K562 (cell line): ENCODE results near the gene BEST3.

Experiments used
- ADNP ChIP-seq: fragments of 200-800 bp; sonication (Bioruptor generic); IDR thresholded peaks from 2 replicates; pipeline ENCODE4 v1.6.1; 2016; ENCODE audit warnings: missing genetic modification characterization, missing compliant biosample characterization
- ARNT ChIP-seq, 2 experiments: fragments of 450-650 bp; IDR thresholded peaks; 2 replicates each; pipeline ENCODE4 v1.6.1; 2016; ENCODE audit warnings: mild to moderate bottlenecking in 1 of 2
- CTCF ChIP-seq, 3 experiments: IDR thresholded peaks in 2 of 3; conservative IDR thresholded peaks in 1 of 3; 2 replicates each; pipeline ENCODE4 v1.5.1; 2011 to 2012; ENCODE audit warnings: low read length in 3 of 3, mild to moderate bottlenecking in 3 of 3, control low read depth in 2 of 3, improper control_type of control experiment in 1 of 3, inconsistent platforms in 1 of 3, low read depth in 1 of 3, mixed read lengths in 1 of 3, moderate library complexity in 1 of 3; ENCODE audit not compliant: insufficient read depth in 2 of 3
- EZH2 ChIP-seq: IDR thresholded peaks from 2 replicates; pipeline ENCODE4 v1.6.1; 2012; ENCODE audit warnings: low read depth, mild to moderate bottlenecking, inconsistent platforms, low read length, borderline replicate concordance
- NR2F6 ChIP-seq: fragments of 450-650 bp; formaldehyde crosslinking; IDR thresholded peaks from 2 replicates; pipeline ENCODE4 v1.4.0; 2020; ENCODE audit warnings: mild to moderate bottlenecking
- PATZ1 ChIP-seq: fragments of 250-450 bp; sonication (Bioruptor Pico); IDR thresholded peaks from 2 replicates; pipeline ENCODE4 v1.5.0; 2020; ENCODE audit warnings: mild to moderate bottlenecking, borderline replicate concordance
- POLR2A ChIP-seq: fragments of 450-650 bp; conservative IDR thresholded peaks from 2 replicates; pipeline ENCODE4 v1.6.1; 2016
- RFX5 ChIP-seq: IDR thresholded peaks from 2 replicates; pipeline ENCODE4 v1.6.1; 2011; ENCODE audit warnings: low read depth, mild to moderate bottlenecking, improper control_type of control experiment, low read length
- TAF1 ChIP-seq: IDR thresholded peaks from 2 replicates; pipeline ENCODE4 v1.6.1; 2011; ENCODE audit warnings: mild to moderate bottlenecking, low read length, moderate library complexity; ENCODE audit not compliant: insufficient read depth, control insufficient read depth, severe bottlenecking; ENCODE audit errors: extremely low read depth
- YY1 ChIP-seq, 3 experiments: IDR thresholded peaks; 2 replicates each; pipeline ENCODE4 v1.6.1; 2011; ENCODE audit warnings: low read length in 2 of 3, mild to moderate bottlenecking in 2 of 3, moderate library complexity in 2 of 3, borderline replicate concordance in 1 of 3, control low read depth in 1 of 3, low read depth in 1 of 3; ENCODE audit not compliant: insufficient read depth in 3 of 3, insufficient replicate concordance in 2 of 3, control insufficient read depth in 1 of 3, insufficient read length in 1 of 3; ENCODE audit errors: extremely low read depth in 1 of 3
- ZKSCAN3 ChIP-seq: fragments of 250-450 bp; sonication (Bioruptor Pico); IDR thresholded peaks from 2 replicates; pipeline ENCODE4 v1.4.0; 2020
- ZNF699 ChIP-seq: fragments of 250-450 bp; sonication (Bioruptor Pico); IDR thresholded peaks from 2 replicates; pipeline ENCODE4 v1.8.0; 2021; ENCODE audit warnings: mild to moderate bottlenecking, moderate library complexity; ENCODE audit not compliant: insufficient replicate concordance

GRCh38 chr12:69619050-69619449 is 80.1 kb downstream of the BEST3 start:
- TF ChIP-seq CTCF (IDR thresholded peaks at IDR 0.05 in 2 of 3, conservative IDR thresholded peaks at IDR 0.05 in 1 of 3; ENCODE audit: insufficient read depth in 2 of 3, low read depth in 1 of 3, low read length in 3 of 3), result no peak
- TF ChIP-seq POLR2A, result no peak
- TF ChIP-seq ZNF699 (CRISPR knock-in tag), result no peak
- TF ChIP-seq TAF1, result no peak
- no peak for TF ChIP-seq RFX5
- TF ChIP-seq ZKSCAN3 (CRISPR knock-in tag), result no peak
- no peak for TF ChIP-seq ARNT (IDR thresholded peaks at IDR 0.05)
- no peak for TF ChIP-seq ADNP (tag)
- no peak for TF ChIP-seq PATZ1 (CRISPR knock-in tag)
- TF ChIP-seq NR2F6 (CRISPR knock-in tag), result no peak
- no peak for TF ChIP-seq YY1 (IDR thresholded peaks at IDR 0.05; ENCODE audit: borderline replicate concordance in 1 of 3, control insufficient read depth in 1 of 3, extremely low read depth in 1 of 3, insufficient read depth in 3 of 3, insufficient read length in 1 of 3, insufficient replicate concordance in 2 of 3, low read depth in 1 of 3, low read length in 2 of 3)
- no peak for TF ChIP-seq EZH2
